Measurements from ENCODE around the gene OBSCN.

DNA sequence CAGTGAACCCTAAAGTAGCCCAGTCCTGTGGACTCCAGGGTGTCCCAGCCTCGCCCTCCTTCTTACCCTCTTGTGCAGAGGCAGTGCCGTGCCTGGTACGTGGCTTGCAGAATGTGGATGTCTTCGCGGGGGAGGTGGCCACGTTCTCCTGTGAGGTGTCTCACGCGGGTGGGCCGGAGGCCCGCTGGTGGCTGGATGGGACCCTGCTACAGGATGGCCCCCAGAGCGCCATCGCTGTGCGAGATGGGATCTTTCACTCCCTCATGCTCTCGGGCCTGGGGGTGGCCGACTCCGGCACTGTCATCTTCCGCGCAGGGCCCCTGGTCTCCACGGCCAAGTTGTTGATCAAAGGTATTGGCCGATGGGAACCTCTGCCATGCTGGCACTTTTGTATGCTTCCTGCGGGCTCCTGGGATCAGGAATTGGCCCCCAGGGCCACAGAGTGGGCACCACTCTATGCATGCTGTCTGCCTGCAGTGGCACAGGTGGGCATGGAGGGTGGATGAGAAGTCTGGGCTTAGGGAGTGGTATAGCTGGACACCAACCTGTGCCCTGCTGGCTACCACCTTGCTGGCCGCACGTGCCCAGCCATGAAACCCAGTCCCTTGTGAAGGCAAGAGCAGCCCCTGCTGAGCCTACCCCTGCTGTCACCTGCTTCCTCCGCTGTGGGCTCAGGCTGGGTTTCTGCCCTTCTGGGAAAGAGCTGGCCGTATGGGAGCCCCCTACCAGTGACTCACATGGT is 105.9 kb downstream of the OBSCN start:
- no peak for TF ChIP-seq EZH2 (IDR thresholded peaks at IDR 0.05; ENCODE audit: insufficient read depth, poor library complexity, severe bottlenecking)
- TF ChIP-seq EZH2phosphoT487 (IDR thresholded peaks at IDR 0.05; ENCODE audit: insufficient read depth, low read depth), result no peak
